MM.1S (cell line): ENCODE measurements around the gene LAG3.

Experiments
- DNase-seq: peaks from one replicate; pipeline ENCODE4 v3.0.0-alpha.2; 2015
- H2AFZ ChIP-seq: fragments of 300-600 bp; sonication (generic); 2 replicates; pipeline ENCODE4 v1.6.0; 2016; ENCODE audit warnings: antibody characterized with exemption, low read length
- H3F3A ChIP-seq: fragments of 300-600 bp; sonication (generic); 2 replicates; pipeline ENCODE4 v1.6.1; 2016; ENCODE audit warnings: mild to moderate bottlenecking, antibody characterized with exemption, low read length, moderate library complexity, mixed read lengths; ENCODE audit not compliant: insufficient read depth
- H3K27ac ChIP-seq: fragments of 300-600 bp; sonication (generic); 2 replicates; pipeline ENCODE4 v1.5.1; 2016; ENCODE audit warnings: mild to moderate bottlenecking, low read length
- H3K27me3 ChIP-seq: fragments of 300-600 bp; sonication (generic); replicated peaks from 2 replicates; pipeline ENCODE4 v1.6.0; 2016; ENCODE audit warnings: low read length; ENCODE audit not compliant: insufficient read depth
- H3K36me3 ChIP-seq: fragments of 300-600 bp; sonication (generic); replicated peaks from 2 replicates; pipeline ENCODE4 v1.6.1; 2016; ENCODE audit warnings: mild to moderate bottlenecking, low read length, mixed read lengths; ENCODE audit not compliant: insufficient read depth
- H3K4me1 ChIP-seq: fragments of 300-600 bp; sonication (generic); 2 replicates; pipeline ENCODE4 v1.6.1; 2016; ENCODE audit warnings: low read length, mixed read lengths
- H3K4me2 ChIP-seq: fragments of 300-600 bp; sonication (generic); 2 replicates; pipeline ENCODE4 v1.6.0; 2016; ENCODE audit warnings: low read depth, low read length
- H3K4me3 ChIP-seq: fragments of 300-600 bp; sonication (generic); 2 replicates; pipeline ENCODE4 v1.5.1; 2016; ENCODE audit warnings: low read length, mixed read lengths
- H3K79me2 ChIP-seq: fragments of 300-600 bp; sonication (generic); 2 replicates; pipeline ENCODE4 v1.6.1; 2016; ENCODE audit warnings: mixed run types, low read length, mixed read lengths
- H3K9ac ChIP-seq: fragments of 300-600 bp; sonication (generic); 2 replicates; pipeline ENCODE4 v1.6.1; 2016; ENCODE audit warnings: low read length, mixed read lengths
- H3K9me2 ChIP-seq: fragments of 300-600 bp; sonication (generic); replicated peaks from 2 replicates; pipeline ENCODE4 v1.6.1; 2016; ENCODE audit warnings: mild to moderate bottlenecking, low read length, mixed read lengths; ENCODE audit not compliant: insufficient read depth
- H3K9me3 ChIP-seq: fragments of 300-600 bp; sonication (generic); replicated peaks from 2 replicates; pipeline ENCODE4 v1.6.1; 2016; ENCODE audit warnings: mild to moderate bottlenecking, low read length, mixed read lengths; ENCODE audit not compliant: insufficient read depth
- H4K20me1 ChIP-seq: fragments of 300-600 bp; sonication (generic); 2 replicates; pipeline ENCODE4 v1.6.1; 2016; ENCODE audit warnings: mild to moderate bottlenecking, low read length, moderate library complexity, mixed read lengths; ENCODE audit not compliant: insufficient read depth
- CTCF ChIP-seq: fragments of 300-600 bp; sonication (generic); IDR thresholded peaks from 2 replicates; pipeline ENCODE4 v1.5.1; 2016; ENCODE audit warnings: antibody characterized with exemption, low read length, mixed read lengths
- EZH2 ChIP-seq: fragments of 300-600 bp; sonication (generic); optimal IDR thresholded peaks from 2 replicates; pipeline ENCODE3; 2017; ENCODE audit warnings: low read depth, mild to moderate bottlenecking, antibody characterized with exemption, low read length, mixed read lengths
- EZH2phosphoT487 ChIP-seq: fragments of 300-600 bp; sonication (generic); IDR thresholded peaks from 2 replicates; pipeline ENCODE4 v1.6.1; 2018; ENCODE audit warnings: antibody characterized with exemption, low read length

The LAG3 gene

GRCh38 chr12:6730169-6730568 lies 42.2 kb upstream of the LAG3 start:
- 0 out of 2 replicates have a peak, but pooled peaks cover 5% of the 10 kb centered on the region for H3K36me3 ChIP-seq
- H3K4me2 ChIP-seq = no peak overlapping the region
- H3K27ac ChIP-seq = no peak overlapping the region
- TF ChIP-seq EZH2 (no peak), CTCF (no peak), EZH2phosphoT487 (no peak)
- H3K4me1 ChIP-seq = 0 out of 2 replicates have a peak, but pooled peaks cover 2% of the 10 kb centered on the region
- no peak overlapping the region for H3K4me3 ChIP-seq
- H4K20me1 ChIP-seq = no peaks in the 10 kb centered on the region
- no peaks in the 10 kb centered on the region for H3K27me3 ChIP-seq
- H3K9me3 ChIP-seq = no peaks in the 10 kb centered on the region
- peaks cover 5% of the 10 kb centered on the region; the same call in 1 of the 2 replicates for H3F3A ChIP-seq
- no peak overlapping the region for H2AFZ ChIP-seq
- DNase-seq = no peak
- H3K79me2 ChIP-seq = no peaks in the 10 kb centered on the region
- H3K9me2 ChIP-seq = no peaks in the 10 kb centered on the region
- H3K9ac ChIP-seq = no peak overlapping the region

- peaks cover 11% of the 10 kb centered on the region for H3K4me1 ChIP-seq
- H3K4me3 ChIP-seq = no peak overlapping the region
- no peaks in the 10 kb centered on the region for H3K36me3 ChIP-seq
- no peak overlapping the region for H3K4me2 ChIP-seq
- H4K20me1 ChIP-seq = no peaks in the 10 kb centered on the region
- H3K9me3 ChIP-seq = no peaks in the 10 kb centered on the region
- no peaks in the 10 kb centered on the region for H3K9me2 ChIP-seq
- no peaks in the 10 kb centered on the region for H3K27me3 ChIP-seq
- peaks cover 5% of the 10 kb centered on the region; the same call in 1 of the 2 replicates for H3F3A ChIP-seq
- no peaks in the 10 kb centered on the region for H3K79me2 ChIP-seq
- DNase-seq = no peak
- H3K27ac ChIP-seq = no peak overlapping the region
- H3K9ac ChIP-seq = no peak overlapping the region
- no peak overlapping the region for H2AFZ ChIP-seq
- TF ChIP-seq EZH2phosphoT487 (no peak), CTCF (no peak), EZH2 (no peak)
Measured at GRCh38 chr12:6734506-6735387, 37.6 kb upstream of the LAG3 start.

GRCh38 chr12:6735448-6736191 lies 36.7 kb upstream of the LAG3 start:
- H3K4me2 ChIP-seq = peak overlapping the region; percentile 45; the same call in 1 of the 2 replicates

More at GRCh38 chr12:6735448-6736191, 36.7 kb upstream of the LAG3 start:
- Histone ChIP-seq H3F3A (peaks cover 5% of the 10 kb centered on the region; the same call in 1 of the 2 replicates), H3K9ac (peak overlapping the region; percentile 30; the same call in 1 of the 2 replicates), H4K20me1 (no peaks in the 10 kb centered on the region), H3K27me3 (no peaks in the 10 kb centered on the region), H3K27ac (no peak overlapping the region), H3K36me3 (no peaks in the 10 kb centered on the region), H3K9me3 (no peaks in the 10 kb centered on the region), H2AFZ (peak overlapping the region; percentile 67), H3K9me2 (no peaks in the 10 kb centered on the region), H3K79me2 (no peaks in the 10 kb centered on the region), H3K4me3 (no peak overlapping the region), H3K4me1 (peaks cover 11% of the 10 kb centered on the region)
- TF ChIP-seq EZH2phosphoT487 (no peak), CTCF (peak; percentile 82)
- DNase-seq = peak; percentile 65
